ENCODE results near the gene FUT4.
"Not testable (repeated sequence)": the region's sequence is repeated elsewhere in the genome, so short reads cannot be mapped to it uniquely, and the experiment has no call there.

The FUT4 gene

DNA sequence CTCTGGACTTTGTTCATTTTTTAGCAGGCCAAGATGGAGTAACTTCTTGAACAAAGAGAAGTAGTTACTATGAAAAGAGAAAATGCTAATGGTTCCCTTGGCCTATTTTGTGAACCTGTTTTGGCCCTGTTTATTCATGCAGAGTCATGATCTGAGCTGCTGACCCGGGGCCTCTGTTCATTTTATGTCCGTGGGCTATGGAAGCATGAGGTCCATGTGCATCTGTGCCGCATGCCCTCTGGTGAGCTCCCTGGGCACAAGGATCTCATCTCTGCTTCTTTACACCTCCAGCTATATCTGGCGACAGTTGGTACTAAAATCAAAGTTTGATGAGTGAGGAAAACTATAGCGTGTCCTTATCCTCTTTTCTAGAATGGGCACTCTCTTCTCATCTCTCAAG is 24.5 kb downstream of the FUT4 start:
- DNase-seq: no peak

DNA sequence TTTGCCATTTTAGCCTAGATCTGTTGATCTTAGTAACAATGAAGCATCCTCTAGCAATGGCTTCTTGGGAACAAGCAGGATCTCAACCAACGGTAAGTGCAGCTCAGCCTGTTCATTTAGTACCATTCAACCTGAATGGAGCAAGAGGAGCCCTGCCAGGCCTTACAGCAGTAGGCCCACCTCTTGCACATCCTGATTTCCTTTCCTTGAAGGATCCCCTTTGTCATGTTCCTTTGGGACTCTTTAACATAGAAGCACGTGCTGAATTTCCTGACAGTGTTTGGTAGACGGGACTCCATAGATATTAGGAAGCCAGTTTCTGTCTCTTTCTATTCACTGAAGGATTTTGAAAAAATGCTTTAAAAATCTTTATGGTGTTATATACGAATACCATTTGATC is 25.0 kb downstream of the FUT4 start:
- no peak for DNase-seq

DNA sequence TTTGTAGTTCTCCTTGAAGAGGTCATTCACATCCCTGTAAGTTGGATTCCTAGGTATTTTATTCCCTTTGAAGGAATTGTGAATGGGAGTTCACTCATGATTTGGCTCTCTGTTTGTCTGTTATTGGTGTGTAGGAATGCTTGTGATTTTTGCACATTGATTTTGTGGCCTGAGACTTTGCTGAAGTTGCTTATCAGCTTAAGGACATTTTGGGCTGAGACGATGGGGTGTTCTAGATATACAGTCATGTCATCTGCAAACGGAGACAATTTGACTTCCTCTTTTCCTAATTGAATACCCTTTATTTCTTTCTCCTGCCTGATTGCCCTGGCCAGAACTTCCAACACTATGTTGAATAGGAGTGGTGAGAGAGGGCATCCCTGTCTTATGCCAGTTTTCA is 29.3 kb downstream of the FUT4 start:
- DNase-seq: not testable (repeated sequence)

DNA sequence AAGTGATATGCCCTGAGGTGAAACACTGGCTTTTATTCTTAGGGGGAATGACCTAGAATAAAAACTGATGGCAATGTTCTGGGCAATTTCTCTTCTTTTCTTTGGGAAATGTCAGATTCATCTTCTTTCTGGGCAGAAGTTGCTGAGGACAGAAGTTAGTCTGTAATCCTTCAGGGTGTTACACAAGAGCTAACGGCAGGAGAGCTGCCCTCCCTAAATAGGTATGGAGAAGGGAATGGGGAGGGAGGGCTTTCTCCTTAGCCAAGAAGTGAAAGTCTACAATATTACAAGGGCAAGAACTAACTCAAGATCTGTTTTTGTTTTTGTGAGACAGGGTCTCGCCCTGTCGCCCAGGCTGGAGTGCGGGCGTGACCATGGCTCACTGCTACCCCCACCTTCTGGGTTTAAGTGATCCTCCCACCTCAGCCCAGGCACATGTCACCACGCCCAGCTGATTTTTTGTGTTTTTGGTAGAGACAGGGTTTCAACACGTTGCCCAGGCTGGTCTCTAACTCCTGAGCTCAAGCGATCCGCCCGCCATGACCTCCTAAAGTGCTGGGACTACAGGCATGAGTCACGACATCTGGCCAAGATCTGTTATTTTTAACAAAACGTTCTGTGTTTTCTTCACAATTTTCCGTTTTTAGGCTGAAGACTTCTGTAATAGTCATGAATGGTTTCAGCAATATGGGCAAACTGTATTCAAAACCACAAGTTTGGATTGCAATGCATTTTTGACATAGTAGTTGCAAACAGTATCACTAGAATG is 30.7 kb downstream of the FUT4 start:
- no peak for DNase-seq

DNA sequence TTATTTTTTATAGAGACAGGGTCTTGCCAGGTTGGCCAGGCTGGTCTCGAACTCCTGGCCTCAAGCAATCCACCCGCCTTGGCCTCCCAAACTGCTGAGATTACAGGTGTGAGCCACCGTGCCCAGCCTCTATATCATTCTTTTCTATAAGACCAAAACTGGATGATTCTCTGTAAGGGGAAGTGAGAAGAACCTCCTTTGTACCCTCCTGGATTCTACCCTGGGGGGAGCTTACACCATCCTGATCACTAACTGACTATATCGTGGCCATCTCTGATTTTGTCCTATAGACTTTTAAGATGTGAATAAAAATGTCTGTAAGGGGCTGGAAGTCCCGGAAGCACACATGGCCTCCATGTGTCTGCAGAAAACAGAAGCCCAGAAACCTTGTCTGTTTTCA is 32.6 kb downstream of the FUT4 start:
- DNase-seq: no peak

DNA sequence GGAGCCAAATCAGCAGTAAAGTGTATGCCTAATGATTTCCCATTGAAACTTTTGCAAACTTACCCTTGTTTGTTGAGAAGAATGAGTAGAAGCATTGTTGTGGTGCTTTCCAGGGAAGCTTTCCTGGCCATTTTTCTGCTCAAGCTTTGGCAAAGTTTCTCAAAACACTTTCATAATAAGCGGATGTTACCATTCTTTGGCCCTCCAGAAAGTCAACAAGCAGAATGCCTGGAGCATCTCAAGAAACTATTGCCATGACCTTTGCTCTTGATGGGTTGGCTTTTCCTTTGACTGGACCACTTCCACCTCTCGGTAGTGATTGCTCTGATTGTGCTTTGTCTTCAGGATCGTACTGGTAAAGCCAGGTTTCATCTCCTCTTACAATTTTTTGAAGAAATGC is 34.1 kb downstream of the FUT4 start:
- no peak for DNase-seq

DNA sequence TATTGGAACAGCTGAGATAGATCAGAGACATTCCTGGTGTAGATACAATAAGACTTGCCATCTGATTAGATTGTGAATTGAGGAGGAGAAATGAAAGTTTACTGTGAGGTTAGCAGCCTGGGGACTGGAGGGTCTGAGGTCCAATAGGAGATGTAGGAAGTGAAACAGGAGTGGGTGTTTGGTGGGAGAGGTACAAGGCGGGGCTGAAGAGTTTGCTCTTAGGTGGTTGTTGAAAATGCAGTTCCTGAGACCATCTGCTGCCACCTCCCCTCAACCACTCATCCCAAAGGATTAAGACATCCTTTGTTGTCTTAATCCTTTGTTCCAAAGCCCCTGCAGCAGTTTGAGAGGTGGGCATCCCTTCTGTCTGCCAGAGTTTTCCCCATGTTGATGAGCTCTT is 38.2 kb downstream of the FUT4 start:
- DNase-seq: no peak

DNA sequence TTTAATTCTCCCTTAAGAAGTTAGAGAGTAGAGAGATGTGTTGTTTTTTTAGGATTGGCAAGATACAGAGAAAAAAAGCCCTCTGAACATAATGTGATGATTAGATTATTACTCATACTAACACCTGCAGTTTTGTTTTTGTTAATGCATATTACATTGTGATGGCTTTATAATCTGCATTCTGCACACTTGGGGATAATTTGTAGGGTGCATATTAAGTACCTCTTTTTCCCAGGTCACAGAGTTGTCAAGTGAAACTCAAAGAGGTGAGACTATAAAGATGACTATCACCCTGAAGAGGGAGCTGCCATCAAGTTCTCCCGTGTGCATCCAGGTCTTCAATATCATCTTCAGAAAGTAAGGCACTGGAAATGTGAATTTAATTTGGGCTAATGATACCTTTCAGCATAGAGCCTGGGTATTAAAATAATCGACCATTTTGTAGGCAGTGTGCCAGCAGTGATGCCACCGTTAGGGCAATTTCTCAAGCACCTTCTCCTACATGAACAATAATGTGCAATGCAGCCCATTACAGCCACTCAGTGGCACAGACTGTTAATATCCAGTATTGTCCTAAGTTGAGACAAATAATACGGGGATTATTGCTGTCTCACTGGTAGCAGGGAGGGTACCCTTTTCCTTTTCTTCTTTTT is 39.6 kb downstream of the FUT4 start:
- DNase-seq: peak; percentile 9

DNA sequence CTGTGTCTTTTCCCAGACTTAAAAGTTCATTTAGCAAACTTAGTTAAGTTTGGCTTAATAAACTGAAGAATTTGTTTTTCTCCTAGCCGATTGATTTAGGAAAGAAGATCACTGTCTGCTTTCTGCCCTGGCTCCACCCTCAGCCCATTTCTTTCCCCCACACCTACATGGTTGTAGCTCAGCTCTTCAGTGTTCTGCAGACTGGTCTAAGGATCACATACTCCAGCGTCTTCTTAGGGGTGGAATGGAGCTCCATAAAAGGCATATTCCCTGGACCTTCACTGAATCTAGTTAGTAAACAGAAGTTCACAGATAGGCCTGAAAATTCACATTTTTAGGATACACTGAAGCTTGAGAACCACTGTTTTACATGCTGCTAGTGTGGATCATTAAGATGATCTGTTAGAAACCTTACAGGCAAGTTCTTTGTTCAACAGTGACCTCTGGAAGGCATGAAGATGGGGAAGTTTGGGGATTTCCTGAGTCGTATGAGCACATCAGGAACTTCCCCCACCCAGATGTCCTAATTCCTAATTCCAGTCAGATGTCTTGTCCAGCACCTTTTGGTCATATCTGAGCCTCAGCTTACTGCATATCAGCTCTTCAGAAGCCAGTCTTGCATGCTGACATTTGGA is 40.3 kb downstream of the FUT4 start:
- no peak for DNase-seq

DNA sequence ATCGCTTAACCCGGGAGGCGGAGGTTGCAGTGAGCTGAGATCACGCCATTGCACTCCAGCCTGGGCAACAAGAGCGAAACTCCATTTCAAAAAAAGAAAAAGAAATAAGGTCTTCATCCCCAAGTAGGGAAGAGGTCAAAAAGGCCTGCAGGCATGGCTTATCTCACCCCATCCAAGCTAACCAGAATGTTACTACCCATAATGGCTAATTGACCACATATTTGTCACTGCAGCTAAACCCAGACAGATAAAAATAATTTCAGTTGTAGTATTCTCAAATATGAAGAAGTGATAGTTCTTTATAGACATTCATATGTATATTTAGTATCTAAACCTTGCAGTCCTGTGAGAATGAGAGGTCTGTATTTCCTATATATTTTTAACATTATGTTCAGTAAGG is 41.3 kb downstream of the FUT4 start:
- no peak for DNase-seq

DNA sequence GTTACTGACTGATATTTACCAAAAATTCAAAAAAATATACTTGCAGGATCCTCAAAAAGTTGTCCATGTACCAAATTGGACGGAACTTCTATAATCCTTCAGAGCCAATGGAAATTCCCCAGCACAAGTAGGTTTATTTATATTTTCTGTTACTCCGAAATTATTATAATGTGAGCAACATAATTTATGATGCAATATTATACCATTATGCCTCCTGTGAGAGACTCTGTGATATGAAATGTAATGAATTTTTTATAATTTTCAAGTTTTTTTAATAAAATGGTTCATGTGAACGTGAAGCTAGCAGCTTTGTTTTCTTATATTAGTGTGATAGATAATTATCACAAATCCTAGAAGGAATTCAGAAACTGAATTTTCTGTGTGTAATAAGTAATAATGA is 41.7 kb downstream of the FUT4 start:
- DNase-seq: no peak

DNA sequence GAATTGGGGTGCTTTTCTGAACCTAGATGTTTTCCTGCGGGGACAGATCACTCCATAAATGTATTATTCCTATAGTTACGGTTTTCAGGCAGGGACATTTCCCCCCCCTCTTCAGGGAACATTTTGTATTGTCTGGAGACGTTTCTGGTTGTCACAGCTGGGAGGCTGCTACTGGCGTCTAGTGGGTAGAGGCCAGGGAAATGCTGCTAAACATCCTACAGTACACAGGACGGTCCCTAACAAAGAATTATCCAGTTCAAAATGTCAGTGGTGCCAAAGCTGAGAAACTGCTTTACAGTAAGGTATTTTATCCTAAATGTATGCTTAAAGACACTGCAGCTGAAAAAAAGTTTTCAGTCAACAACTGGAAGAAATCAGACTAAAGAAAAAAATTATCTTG is 42.8 kb downstream of the FUT4 start:
- DNase-seq: no peak

DNA sequence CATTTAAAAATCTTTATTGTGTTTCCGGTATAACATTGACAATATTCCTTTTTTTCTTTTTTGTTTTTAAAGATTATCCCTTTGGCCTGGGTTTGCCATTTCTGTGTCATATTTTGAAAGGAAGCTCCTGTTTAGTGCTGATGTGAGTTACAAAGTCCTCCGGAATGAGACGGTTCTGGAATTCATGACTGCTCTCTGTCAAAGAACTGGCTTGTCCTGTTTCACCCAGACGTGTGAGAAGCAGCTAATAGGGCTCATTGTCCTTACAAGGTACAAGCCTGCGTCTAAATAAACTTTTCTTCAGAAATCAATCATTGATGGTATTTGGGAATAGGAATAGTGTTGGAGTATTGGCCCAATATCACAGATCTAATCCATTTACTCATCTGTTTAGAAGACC is 43.3 kb downstream of the FUT4 start:
- DNase-seq: no peak

DNA sequence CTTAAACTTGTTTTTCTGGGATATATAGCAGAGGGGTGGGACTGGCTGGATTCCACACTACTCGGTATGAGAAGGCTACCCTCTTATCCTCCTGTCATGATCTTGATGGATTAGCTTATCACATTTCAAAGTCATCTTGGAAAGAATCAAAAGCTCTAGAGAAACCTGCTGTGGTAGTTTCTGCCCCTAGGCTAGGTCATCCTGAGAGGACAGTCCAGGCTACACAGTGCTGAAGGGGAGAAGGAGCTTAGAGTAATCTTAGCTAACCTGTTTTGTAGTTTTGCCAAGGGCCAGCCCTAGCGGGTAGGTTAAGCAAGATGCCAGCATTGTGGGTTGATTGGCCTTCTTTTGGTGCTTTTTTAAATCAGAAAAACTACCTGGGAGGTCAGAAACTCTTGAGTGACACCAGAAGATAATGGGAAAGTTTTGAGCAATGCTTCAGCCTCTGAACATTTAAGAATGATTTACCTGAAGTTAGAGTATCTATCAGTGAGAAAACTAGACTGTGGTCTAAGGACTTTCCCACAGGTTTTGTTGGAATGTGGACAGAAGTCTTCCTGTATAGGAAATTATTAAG is 44.7 kb downstream of the FUT4 start:
- DNase-seq: no peak

DNA sequence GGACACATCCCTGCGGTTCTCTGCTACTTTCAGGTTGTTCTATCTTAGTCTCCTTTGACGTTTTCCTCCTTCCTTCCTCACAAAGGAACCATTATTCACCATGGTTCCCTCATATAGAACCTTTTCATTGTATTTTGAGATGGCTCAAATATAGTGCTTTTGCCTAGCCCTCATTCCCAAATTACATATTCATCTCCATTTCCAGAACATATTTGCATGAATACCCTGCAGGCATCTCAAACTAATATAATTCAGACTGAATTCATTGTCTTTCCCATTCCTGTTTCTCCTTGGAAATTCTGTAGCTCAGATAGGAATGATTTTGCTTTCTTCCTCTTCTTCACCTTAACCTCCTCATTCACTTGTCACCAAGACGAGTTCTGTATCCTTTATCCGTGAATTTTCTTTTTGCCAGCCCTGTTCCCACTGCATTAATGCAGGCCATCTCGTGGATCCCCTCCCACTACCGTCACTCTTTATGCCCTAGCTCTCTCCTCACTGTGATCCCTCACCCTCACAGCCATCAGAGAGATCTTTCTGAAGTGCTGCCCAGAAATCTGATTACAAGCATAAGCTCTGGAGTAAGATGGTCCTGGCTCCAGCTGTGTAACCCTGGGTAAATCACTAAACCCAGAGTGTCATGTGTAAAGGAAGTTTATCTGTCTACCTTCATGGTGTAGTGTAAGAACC is 46.8 kb downstream of the FUT4 start:
- DNase-seq: no peak

DNA sequence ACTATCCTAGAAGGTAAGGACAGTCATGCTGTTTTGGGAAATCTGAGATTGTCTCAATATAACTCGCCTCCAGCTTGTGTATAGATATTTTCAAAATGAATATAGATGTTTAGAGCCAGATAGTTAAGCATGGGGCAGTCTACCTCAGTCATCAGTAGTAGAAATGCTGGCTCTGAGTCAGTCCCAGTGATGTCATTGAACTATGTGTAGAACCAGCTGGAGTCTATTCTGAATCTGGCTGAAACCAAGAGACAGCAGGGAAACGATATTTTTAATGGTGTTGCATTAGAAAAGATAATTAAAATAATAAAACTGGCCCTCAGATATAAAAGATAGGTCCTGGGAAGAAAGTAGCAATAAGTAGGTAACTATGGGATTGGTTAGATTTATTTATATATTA is 49.3 kb downstream of the FUT4 start:
- no peak for DNase-seq

DNA sequence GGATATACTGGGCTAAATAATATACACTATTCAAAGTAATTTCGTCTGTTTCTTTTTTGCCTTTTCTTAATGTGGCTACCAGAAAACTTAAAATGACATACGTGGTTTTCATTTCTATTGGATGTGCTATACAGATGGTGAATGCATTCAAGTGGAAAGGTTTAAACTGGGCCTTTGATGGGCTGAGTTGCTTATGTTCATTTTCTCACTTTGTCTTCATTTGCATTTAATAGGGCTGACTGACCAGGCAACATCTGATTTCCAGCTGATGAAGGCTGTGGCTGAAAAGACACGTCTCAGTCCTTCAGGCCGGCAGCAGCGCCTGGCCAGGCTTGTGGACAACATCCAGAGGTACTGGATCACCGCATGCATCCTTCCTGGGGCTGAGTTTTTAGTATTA is 51.4 kb downstream of the FUT4 start:
- no peak for DNase-seq

DNA sequence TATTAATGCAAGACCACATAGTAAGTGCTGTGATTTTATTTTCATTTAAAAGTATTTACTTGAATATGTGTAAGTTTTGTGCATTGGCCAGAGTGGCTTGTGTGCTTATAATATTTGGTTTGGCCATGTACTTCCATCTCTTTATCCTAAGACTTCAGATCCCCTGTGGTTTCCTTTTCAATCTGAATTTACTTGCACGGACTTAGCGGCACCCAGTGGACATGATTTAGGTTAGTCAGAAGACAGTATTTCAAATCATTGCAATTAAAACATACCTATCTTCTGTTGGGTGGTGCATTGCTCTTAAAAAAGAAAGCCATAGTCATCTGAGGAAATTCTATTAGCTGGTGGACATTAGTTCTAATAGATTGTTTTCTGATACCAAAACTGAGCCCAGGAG is 54.2 kb downstream of the FUT4 start:
- DNase-seq: no peak

Measured in NCI-H1092 (cell line).